Smooth muscle cell (in vitro differentiated cells): ENCODE data around the gene DNAI4. TPM values are rescaled to one million over a fixed set of nuclear protein-coding genes. Genes with fewer than 3 reads are reported as not detected.

ENCODE experiments used
- DNase-seq: peaks from one replicate; lab custom pipeline; 2025; ENCODE audit not compliant: unreplicated experiment; lab: John Stamatoyannopoulos, UW
- H2AFZ ChIP-seq: fragments of 200-600 bp; sonication (generic); 2 replicates; pipeline ENCODE4 v1.6.0; 2016; ENCODE audit warnings: antibody characterized with exemption, low read depth, mild to moderate bottlenecking
- H3F3A ChIP-seq: fragments of 200-600 bp; sonication (generic); 2 replicates; pipeline ENCODE4 v1.6.0; 2017; ENCODE audit warnings: antibody characterized with exemption, low read depth
- H3K27ac ChIP-seq: fragments of 200-600 bp; sonication (generic); 2 replicates; pipeline ENCODE4 v1.5.1; 2016; ENCODE audit warnings: low read depth, mild to moderate bottlenecking
- H3K27me3 ChIP-seq: fragments of 200-600 bp; sonication (generic); 2 replicates; pipeline ENCODE4 v1.6.1; 2016; ENCODE audit warnings: low read depth, mild to moderate bottlenecking
- H3K36me3 ChIP-seq: fragments of 200-600 bp; sonication (generic); 2 replicates; pipeline ENCODE4 v1.5.1; 2016; ENCODE audit warnings: low read depth
- H3K4me1 ChIP-seq: fragments of 200-600 bp; sonication (generic); 2 replicates; pipeline ENCODE4 v1.5.1; 2016; ENCODE audit warnings: low read depth
- H3K4me2 ChIP-seq: fragments of 200-600 bp; sonication (generic); 2 replicates; pipeline ENCODE4 v1.6.0; 2016; ENCODE audit warnings: mild to moderate bottlenecking
- H3K4me3 ChIP-seq: fragments of 200-600 bp; sonication (generic); 2 replicates; pipeline ENCODE4 v1.5.1; 2016; ENCODE audit warnings: mild to moderate bottlenecking
- H3K79me2 ChIP-seq: fragments of 200-600 bp; sonication (generic); 2 replicates; pipeline ENCODE4 v1.6.0; 2016; ENCODE audit warnings: low read depth, mild to moderate bottlenecking
- H3K9ac ChIP-seq: fragments of 200-600 bp; sonication (generic); 2 replicates; pipeline ENCODE4 v1.6.0; 2016; ENCODE audit warnings: low read depth
- H3K9me3 ChIP-seq: fragments of 200-600 bp; sonication (generic); replicated peaks from 2 replicates; pipeline ENCODE4 v1.5.1; 2016; ENCODE audit warnings: low read depth
- H4K20me1 ChIP-seq: fragments of 200-600 bp; sonication (generic); 2 replicates; pipeline ENCODE4 v1.6.0; 2016; ENCODE audit warnings: low read depth
- WGBS: methylation state at CpG from one replicate; pipeline ENCODE4 v1.1.7; 2016; ENCODE audit warnings: low lambda C conversion rate; 5-methylcytosine and 5-hydroxymethylcytosine counted together
- polyA plus RNA-seq: library from polyadenylated mRNA; unstranded; fragments of >200 nt; fragmentation: Nextera tagmentation; extraction: Ambion mirVana; gene quantifications from 2 replicates; pipeline ENCODE4 v1.2.1, GENCODE V29; 2016
- total RNA-seq: library from RNA; depleted of rRNA; stranded (reverse); fragments of >200 nt; gene quantifications from 2 replicates; pipeline ENCODE4 v1.2.3, GENCODE V29; 2014
- TF ChIP-seq, protein P1 (sequence below): fragments of 200-600 bp; sonication (generic); IDR thresholded peaks from 2 replicates; pipeline ENCODE4 v1.5.1; 2017; ENCODE audit warnings: borderline replicate concordance, mild to moderate bottlenecking, antibody characterized with exemption; ENCODE audit not compliant: insufficient read depth, poor library complexity, severe bottlenecking

Gene DNAI4
- total and polyA plus RNA-seq, 2 experiments from 2014 or later, result 0.63 to 2.2 TPM

DNA sequence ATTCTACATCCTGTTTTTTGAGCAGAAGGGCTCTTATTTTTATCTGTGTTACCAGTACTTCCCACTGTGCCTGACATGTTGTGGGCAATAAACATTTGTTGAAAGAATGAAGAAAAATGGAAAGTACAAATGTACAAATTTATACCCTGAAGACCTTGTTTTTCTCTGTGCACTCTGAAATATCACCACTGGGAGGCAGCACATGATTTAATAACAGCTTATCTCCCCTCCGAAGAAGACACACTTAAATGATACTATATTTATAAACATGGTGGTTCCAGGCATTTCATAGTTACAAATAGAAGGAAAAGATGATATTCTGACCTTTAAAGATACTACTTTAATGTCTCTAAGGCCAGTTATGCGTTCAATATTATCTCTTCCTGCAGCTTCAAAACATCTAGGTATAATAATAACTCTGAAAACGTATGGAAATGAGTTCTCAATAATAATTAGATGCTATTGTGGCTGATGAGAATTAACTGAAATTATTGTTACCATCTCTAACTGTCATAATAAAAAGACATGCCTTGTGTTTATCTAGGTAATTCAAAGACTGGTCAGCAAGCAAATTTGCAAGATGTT lies 159.6 kb downstream of the DNAI4 start:
- DNase-seq, result no peak
- no peak overlapping the region for H3K27ac ChIP-seq
- no peak overlapping the region for H3K9ac ChIP-seq
- H2AFZ ChIP-seq, result no peak overlapping the region
- no peaks in the 10 kb centered on the region for H3K4me1 ChIP-seq
- no peaks in the 10 kb centered on the region for H4K20me1 ChIP-seq
- WGBS, result 43% methylated on average over 3 of the region's 3 CpGs
- no peaks in the 10 kb centered on the region for H3F3A ChIP-seq
- no peaks in the 10 kb centered on the region for H3K79me2 ChIP-seq
- TF ChIP-seq, protein P1, sequence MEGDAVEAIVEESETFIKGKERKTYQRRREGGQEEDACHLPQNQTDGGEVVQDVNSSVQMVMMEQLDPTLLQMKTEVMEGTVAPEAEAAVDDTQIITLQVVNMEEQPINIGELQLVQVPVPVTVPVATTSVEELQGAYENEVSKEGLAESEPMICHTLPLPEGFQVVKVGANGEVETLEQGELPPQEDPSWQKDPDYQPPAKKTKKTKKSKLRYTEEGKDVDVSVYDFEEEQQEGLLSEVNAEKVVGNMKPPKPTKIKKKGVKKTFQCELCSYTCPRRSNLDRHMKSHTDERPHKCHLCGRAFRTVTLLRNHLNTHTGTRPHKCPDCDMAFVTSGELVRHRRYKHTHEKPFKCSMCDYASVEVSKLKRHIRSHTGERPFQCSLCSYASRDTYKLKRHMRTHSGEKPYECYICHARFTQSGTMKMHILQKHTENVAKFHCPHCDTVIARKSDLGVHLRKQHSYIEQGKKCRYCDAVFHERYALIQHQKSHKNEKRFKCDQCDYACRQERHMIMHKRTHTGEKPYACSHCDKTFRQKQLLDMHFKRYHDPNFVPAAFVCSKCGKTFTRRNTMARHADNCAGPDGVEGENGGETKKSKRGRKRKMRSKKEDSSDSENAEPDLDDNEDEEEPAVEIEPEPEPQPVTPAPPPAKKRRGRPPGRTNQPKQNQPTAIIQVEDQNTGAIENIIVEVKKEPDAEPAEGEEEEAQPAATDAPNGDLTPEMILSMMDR, result peak; percentile 69
- no peaks in the 10 kb centered on the region for H3K27me3 ChIP-seq
- H3K4me2 ChIP-seq, result no peak overlapping the region
- H3K4me3 ChIP-seq, result no peak overlapping the region
- no peaks in the 10 kb centered on the region for H3K36me3 ChIP-seq
- no peaks in the 10 kb centered on the region for H3K9me3 ChIP-seq

Other genes with a start within 250 kb of the DNAI4 start
- 0.58 and 1.3 TPM in 2 replicates for gene DYNLT5, start 172.4 kb downstream of the DNAI4 start, total RNA-seq
- gene DYNLT5, start 172.4 kb downstream of the DNAI4 start, polyA plus RNA-seq, result not detected in 2 replicates
- not detected in 2 replicates for gene INSL5, start 123.6 kb downstream of the DNAI4 start, total RNA-seq
- gene INSL5, start 123.6 kb downstream of the DNAI4 start, polyA plus RNA-seq, result 0.62 TPM in 1 of 2 replicates, not detected in the other
- 36.1 and 54.4 TPM in 2 replicates for gene MIER1, start 134 bp upstream of the DNAI4 start, total RNA-seq
- 17.4 and 25.5 TPM in 2 replicates for gene MIER1, start 134 bp upstream of the DNAI4 start, polyA plus RNA-seq
- 28.2 and 29.9 TPM in 2 replicates for gene SLC35D1, start 129.3 kb upstream of the DNAI4 start, total RNA-seq
- gene SLC35D1, start 129.3 kb upstream of the DNAI4 start, polyA plus RNA-seq, result 8.6 and 13.3 TPM in 2 replicates
- gene C1orf141, start 210.1 kb upstream of the DNAI4 start, total RNA-seq, result not detected in 2 replicates
- not detected in 2 replicates for gene C1orf141, start 210.1 kb upstream of the DNAI4 start, polyA plus RNA-seq
- gene IL23R, start 241.6 kb upstream of the DNAI4 start, total RNA-seq, result not detected in 2 replicates
- not detected in 2 replicates for gene IL23R, start 241.6 kb upstream of the DNAI4 start, polyA plus RNA-seq